ENCODE measurements around the gene TRIP10. TPM values are rescaled to one million over a fixed set of nuclear protein-coding genes. Genes with fewer than 3 reads are reported as not detected.

Gene TRIP10
- polyA plus RNA-seq, 1 donor from 2014 or later, result 0.76 TPM

- Histone ChIP-seq H2AFZ (ENCODE audit: low read depth, low read length) (no peak overlapping the region), H3K4me2 (ENCODE audit: low read length) (no peak overlapping the region), H3F3A (ENCODE audit: insufficient read depth, low read length, poor library complexity, severe bottlenecking) (no peaks in the 10 kb centered on the region), H3K27ac (ENCODE audit: low read length) (no peak overlapping the region), H3K36me3 (ENCODE audit: insufficient read depth, low read length) (no peaks in the 10 kb centered on the region), H3K9ac (ENCODE audit: low read length) (no peak overlapping the region), H3K4me3 (ENCODE audit: low read length) (no peak overlapping the region), H3K9me3 (ENCODE audit: low read length) (no peaks in the 10 kb centered on the region), H3K27me3 (ENCODE audit: insufficient read depth, low read depth, low read length) (no peaks in the 10 kb centered on the region), H3K79me2 (replicated peaks; ENCODE audit: insufficient read depth, low read length) (no peaks in the 10 kb centered on the region), H3K9me2 (ENCODE audit: insufficient read depth, low read length) (no peaks in the 10 kb centered on the region), H4K20me1 (ENCODE audit: insufficient read depth) (no peaks in the 10 kb centered on the region)
- TF ChIP-seq, protein P1, sequence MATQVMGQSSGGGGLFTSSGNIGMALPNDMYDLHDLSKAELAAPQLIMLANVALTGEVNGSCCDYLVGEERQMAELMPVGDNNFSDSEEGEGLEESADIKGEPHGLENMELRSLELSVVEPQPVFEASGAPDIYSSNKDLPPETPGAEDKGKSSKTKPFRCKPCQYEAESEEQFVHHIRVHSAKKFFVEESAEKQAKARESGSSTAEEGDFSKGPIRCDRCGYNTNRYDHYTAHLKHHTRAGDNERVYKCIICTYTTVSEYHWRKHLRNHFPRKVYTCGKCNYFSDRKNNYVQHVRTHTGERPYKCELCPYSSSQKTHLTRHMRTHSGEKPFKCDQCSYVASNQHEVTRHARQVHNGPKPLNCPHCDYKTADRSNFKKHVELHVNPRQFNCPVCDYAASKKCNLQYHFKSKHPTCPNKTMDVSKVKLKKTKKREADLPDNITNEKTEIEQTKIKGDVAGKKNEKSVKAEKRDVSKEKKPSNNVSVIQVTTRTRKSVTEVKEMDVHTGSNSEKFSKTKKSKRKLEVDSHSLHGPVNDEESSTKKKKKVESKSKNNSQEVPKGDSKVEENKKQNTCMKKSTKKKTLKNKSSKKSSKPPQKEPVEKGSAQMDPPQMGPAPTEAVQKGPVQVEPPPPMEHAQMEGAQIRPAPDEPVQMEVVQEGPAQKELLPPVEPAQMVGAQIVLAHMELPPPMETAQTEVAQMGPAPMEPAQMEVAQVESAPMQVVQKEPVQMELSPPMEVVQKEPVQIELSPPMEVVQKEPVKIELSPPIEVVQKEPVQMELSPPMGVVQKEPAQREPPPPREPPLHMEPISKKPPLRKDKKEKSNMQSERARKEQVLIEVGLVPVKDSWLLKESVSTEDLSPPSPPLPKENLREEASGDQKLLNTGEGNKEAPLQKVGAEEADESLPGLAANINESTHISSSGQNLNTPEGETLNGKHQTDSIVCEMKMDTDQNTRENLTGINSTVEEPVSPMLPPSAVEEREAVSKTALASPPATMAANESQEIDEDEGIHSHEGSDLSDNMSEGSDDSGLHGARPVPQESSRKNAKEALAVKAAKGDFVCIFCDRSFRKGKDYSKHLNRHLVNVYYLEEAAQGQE (IDR thresholded peaks at IDR 0.05; ENCODE audit: borderline replicate concordance), result no peak
- TF ChIP-seq SMC3 (conservative IDR thresholded peaks at IDR 0.05; ENCODE audit: poor library complexity), result no peak
- no peak for TF ChIP-seq RAD21 (conservative IDR thresholded peaks at IDR 0.05)
- no peak for TF ChIP-seq POLR2AphosphoS5 (IDR thresholded peaks at IDR 0.05)
- no peak for TF ChIP-seq TAF1 (IDR thresholded peaks at IDR 0.05; ENCODE audit: low read depth)
- TF ChIP-seq, protein P2, sequence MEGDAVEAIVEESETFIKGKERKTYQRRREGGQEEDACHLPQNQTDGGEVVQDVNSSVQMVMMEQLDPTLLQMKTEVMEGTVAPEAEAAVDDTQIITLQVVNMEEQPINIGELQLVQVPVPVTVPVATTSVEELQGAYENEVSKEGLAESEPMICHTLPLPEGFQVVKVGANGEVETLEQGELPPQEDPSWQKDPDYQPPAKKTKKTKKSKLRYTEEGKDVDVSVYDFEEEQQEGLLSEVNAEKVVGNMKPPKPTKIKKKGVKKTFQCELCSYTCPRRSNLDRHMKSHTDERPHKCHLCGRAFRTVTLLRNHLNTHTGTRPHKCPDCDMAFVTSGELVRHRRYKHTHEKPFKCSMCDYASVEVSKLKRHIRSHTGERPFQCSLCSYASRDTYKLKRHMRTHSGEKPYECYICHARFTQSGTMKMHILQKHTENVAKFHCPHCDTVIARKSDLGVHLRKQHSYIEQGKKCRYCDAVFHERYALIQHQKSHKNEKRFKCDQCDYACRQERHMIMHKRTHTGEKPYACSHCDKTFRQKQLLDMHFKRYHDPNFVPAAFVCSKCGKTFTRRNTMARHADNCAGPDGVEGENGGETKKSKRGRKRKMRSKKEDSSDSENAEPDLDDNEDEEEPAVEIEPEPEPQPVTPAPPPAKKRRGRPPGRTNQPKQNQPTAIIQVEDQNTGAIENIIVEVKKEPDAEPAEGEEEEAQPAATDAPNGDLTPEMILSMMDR (IDR thresholded peaks at IDR 0.05; ENCODE audit: poor library complexity, severe bottlenecking), result no peak
- no peak for TF ChIP-seq MXI1 (conservative IDR thresholded peaks at IDR 0.05; ENCODE audit: poor library complexity, severe bottlenecking)
- no peak for TF ChIP-seq EP300 (conservative IDR thresholded peaks at IDR 0.05; ENCODE audit: poor library complexity, severe bottlenecking)
- no peak for TF ChIP-seq EZH2 (IDR thresholded peaks at IDR 0.05; ENCODE audit: borderline replicate concordance, insufficient read depth, low read length, poor library complexity, severe bottlenecking)
Measured at GRCh38 chr19:6787393-6787792, 47.9 kb downstream of the TRIP10 start.

GRCh38 chr19:6788896-6789295 lies 49.4 kb downstream of the TRIP10 start:
- no peak overlapping the region for H2AFZ ChIP-seq (ENCODE audit: low read depth, low read length)
- no peaks in the 10 kb centered on the region for H3K9me3 ChIP-seq (ENCODE audit: low read length)
- no peaks in the 10 kb centered on the region for H3K36me3 ChIP-seq (ENCODE audit: insufficient read depth, low read length)
- no peaks in the 10 kb centered on the region for H3K9me2 ChIP-seq (ENCODE audit: insufficient read depth, low read length)
- H3K4me3 ChIP-seq (ENCODE audit: low read length), result no peak overlapping the region
- no peaks in the 10 kb centered on the region for H3K27me3 ChIP-seq (ENCODE audit: insufficient read depth, low read depth, low read length)
- H3K27ac ChIP-seq (ENCODE audit: low read length), result no peak overlapping the region
- H3K4me2 ChIP-seq (ENCODE audit: low read length), result no peak overlapping the region
- H3F3A ChIP-seq (ENCODE audit: insufficient read depth, low read length, poor library complexity, severe bottlenecking), result no peaks in the 10 kb centered on the region
- TF ChIP-seq, protein P1 (IDR thresholded peaks at IDR 0.05; ENCODE audit: borderline replicate concordance), result no peak
- TF ChIP-seq EP300 (conservative IDR thresholded peaks at IDR 0.05; ENCODE audit: poor library complexity, severe bottlenecking) (no peak), SMC3 (conservative IDR thresholded peaks at IDR 0.05; ENCODE audit: poor library complexity) (no peak), EZH2 (IDR thresholded peaks at IDR 0.05; ENCODE audit: borderline replicate concordance, insufficient read depth, low read length, poor library complexity, severe bottlenecking) (no peak), MXI1 (conservative IDR thresholded peaks at IDR 0.05; ENCODE audit: poor library complexity, severe bottlenecking) (no peak), POLR2AphosphoS5 (IDR thresholded peaks at IDR 0.05) (no peak), RAD21 (conservative IDR thresholded peaks at IDR 0.05) (no peak), TAF1 (IDR thresholded peaks at IDR 0.05; ENCODE audit: low read depth) (no peak)
- TF ChIP-seq, protein P2 (IDR thresholded peaks at IDR 0.05; ENCODE audit: poor library complexity, severe bottlenecking), result no peak
- no peaks in the 10 kb centered on the region for H4K20me1 ChIP-seq (ENCODE audit: insufficient read depth)
- no peaks in the 10 kb centered on the region for H3K79me2 ChIP-seq (replicated peaks; ENCODE audit: insufficient read depth, low read length)
- no peak overlapping the region for H3K9ac ChIP-seq (ENCODE audit: low read length)
